Adrenal gland (tissue), 12 donors: ENCODE measurements around the gene CFAP20. TPM values are rescaled to one million over a fixed set of nuclear protein-coding genes. Genes with fewer than 3 reads are reported as not detected.

Experiments
- DNase-seq, 7 donors: peaks; one replicate each; pipeline ENCODE4 v3.0.0-alpha.2; 2019 to 2020
- H3K27ac ChIP-seq, 5 donors: fragments of 200-600 bp; sonication (generic) in 4 of 5; 1 replicate in 3 of 5; 2 replicates in 2 of 5; pipeline versions ENCODE4 v1.5.1 to v1.8.0; 2016 to 2020; ENCODE audit warnings: mild to moderate bottlenecking in 1 of 5
- H3K27me3 ChIP-seq: fragments of 200-600 bp; 2 replicates; pipeline ENCODE4 v1.8.0; 2021
- H3K36me3 ChIP-seq, 2 donors: fragments of 200-600 bp; replicated peaks in 1 of 2; 1 replicate in 1 of 2; 2 replicates in 1 of 2; pipeline versions ENCODE4 v1.5.1 to v1.8.0; 2018 to 2022
- H3K4me1 ChIP-seq, 2 donors: fragments of 200-600 bp; replicated peaks in 1 of 2; 1 replicate in 1 of 2; 2 replicates in 1 of 2; pipeline versions ENCODE4 v1.5.1 to v1.8.0; 2018 to 2021
- H3K4me3 ChIP-seq, 4 donors: fragments of 200-600 bp; sonication (generic) in 3 of 4; one replicate each; pipeline ENCODE4 v1.5.1; 2016 to 2018
- H3K9me3 ChIP-seq, 3 donors: fragments of 200-600 bp; sonication (generic) in 1 of 3; replicated peaks in 1 of 3; 1 replicate in 2 of 3; 2 replicates in 1 of 3; pipeline versions ENCODE4 v1.5.1 to v1.8.0; 2016 to 2021
- POLR2A ChIP-seq, 2 donors: fragments of 450-650 bp; IDR thresholded peaks; one replicate each; pipeline ENCODE4 v1.6.1; 2017; ENCODE audit warnings: antibody characterized with exemption in 2 of 2, mild to moderate bottlenecking in 2 of 2, moderate library complexity in 1 of 2
- WGBS, 4 donors: extraction: QIAGEN DNeasy Blood & Tissue Kit in 2 of 4; methylation state at CpG; one replicate each; pipeline versions ENCODE4 v1.1.5 to v1.1.7; 2013 to 2017; 5-methylcytosine and 5-hydroxymethylcytosine counted together
- intact Hi-C, 2 donors: fragments of 100-400 bp; cut with DNase I; formaldehyde crosslinking; loops; one replicate each; pipeline versions ENCODE4 v1.14.1 to v1.15.0; 2022 to 2023
- polyA plus RNA-seq, 3 donors: library from polyadenylated mRNA; stranded (reverse); fragments of 200-250 nt in 2 of 3; fragments of 350-450 nt in 1 of 3; fragmentation: Illumina TruSeq in 1 of 3; extraction: RNeasy Lipid Tissue Mini Kit (QIAGEN cat#74804) in 1 of 3; gene quantifications; one replicate each; pipeline ENCODE4 v1.2.3, GENCODE V29; 2013 to 2014
- total RNA-seq, 9 donors: library from RNA; depleted of rRNA in 4 of 9; stranded (reverse); fragments of >200 nt in 4 of 9; fragments of 120-200 nt in 1 of 9; fragmentation: NEBNext Ultra II Directional in 1 of 9; extraction: Animal tissue kit (Norgen Biotek cat#: 25700) in 1 of 9; gene quantifications; one replicate each; pipeline versions ENCODE4 v1.1.0 to v1.2.4, GENCODE V29; 2013 to 2023
- TF ChIP-seq, protein P1 (sequence below), 6 experiments: fragments of 450-650 bp in 4 of 6; fragments of 200-600 bp in 2 of 6; sonication (generic) in 1 of 6; IDR thresholded peaks; 1 replicate in 5 of 6; 2 replicates in 1 of 6; pipeline versions ENCODE4 v1.5.1 to v1.8.0; 2016 to 2021; ENCODE audit warnings: antibody characterized with exemption in 6 of 6, mild to moderate bottlenecking in 2 of 6, moderate library complexity in 1 of 6
- donor health status: healthy with polysubstance abuse.
- donor health status: Bipolar disorder and iron deficiency.
- donor health status: DM: yes; HTN: yes; CAD: no.
- donor health status: DM: no; HTN: no; CAD: no.
- donor health status: DM: no; HTN: no; CAD: no.
- donor health status: DM: yes; HTN: yes; CAD: no.

The CFAP20 gene
- total and polyA plus RNA-seq, 12 donors = 17.1 to 73.3 (median 33.4) TPM

DNA sequence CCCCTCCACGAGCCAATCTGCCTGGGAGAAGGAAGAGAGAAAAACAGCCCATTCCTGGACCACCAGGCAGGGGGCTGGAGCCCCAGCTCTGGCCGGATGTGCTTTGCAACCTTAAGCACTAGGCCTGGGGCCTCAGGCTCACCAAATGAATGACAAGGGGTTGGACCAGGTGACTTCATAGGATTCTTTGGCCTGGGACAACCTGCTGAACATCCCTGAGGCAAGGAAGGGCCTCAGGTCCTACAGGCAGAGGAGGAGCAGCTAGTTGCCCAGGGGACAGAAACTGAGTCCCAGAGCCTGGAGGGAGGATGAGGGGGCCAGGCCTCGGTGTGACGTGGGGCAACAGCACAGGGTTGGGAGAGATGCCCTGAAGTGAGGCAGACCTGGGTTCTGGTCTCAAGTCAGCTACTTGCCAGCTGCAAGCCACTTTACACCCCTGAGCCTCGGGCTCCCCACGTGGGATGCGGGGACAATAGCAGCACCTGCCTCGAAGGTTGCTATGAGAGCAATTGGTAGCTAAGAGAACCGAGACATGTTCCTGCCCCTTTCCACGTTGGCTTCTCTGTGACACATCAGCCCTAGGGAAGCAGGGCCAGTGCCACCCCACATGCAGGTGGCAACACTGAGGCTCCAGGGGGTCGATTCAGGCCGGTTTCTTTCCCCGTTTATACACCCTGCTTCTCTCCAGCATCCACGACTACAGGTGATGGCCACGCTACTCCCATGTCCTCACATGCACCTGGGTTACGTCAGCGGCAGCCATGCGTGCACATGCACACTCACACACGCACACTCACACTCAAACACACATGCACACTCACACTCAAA, 42.6 kb downstream of the CFAP20 start:
- intact Hi-C loops = no loop called here
- Histone ChIP-seq H3K27me3 (no peaks in the 10 kb centered on the region), H3K4me1 (no peaks in the 10 kb centered on the region), H3K36me3 (no peaks in the 10 kb centered on the region), H3K27ac (no peak overlapping the region), H3K9me3 (no peaks in the 10 kb centered on the region), H3K4me3 (no peak overlapping the region)
- 79 to 86% (median 82%) methylated on average over 16 to 19 of the region's 19 CpGs for WGBS, 4 donors
- no peak for TF ChIP-seq POLR2A (IDR thresholded peaks at IDR 0.05)
- TF ChIP-seq, protein P1, sequence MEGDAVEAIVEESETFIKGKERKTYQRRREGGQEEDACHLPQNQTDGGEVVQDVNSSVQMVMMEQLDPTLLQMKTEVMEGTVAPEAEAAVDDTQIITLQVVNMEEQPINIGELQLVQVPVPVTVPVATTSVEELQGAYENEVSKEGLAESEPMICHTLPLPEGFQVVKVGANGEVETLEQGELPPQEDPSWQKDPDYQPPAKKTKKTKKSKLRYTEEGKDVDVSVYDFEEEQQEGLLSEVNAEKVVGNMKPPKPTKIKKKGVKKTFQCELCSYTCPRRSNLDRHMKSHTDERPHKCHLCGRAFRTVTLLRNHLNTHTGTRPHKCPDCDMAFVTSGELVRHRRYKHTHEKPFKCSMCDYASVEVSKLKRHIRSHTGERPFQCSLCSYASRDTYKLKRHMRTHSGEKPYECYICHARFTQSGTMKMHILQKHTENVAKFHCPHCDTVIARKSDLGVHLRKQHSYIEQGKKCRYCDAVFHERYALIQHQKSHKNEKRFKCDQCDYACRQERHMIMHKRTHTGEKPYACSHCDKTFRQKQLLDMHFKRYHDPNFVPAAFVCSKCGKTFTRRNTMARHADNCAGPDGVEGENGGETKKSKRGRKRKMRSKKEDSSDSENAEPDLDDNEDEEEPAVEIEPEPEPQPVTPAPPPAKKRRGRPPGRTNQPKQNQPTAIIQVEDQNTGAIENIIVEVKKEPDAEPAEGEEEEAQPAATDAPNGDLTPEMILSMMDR (IDR thresholded peaks at IDR 0.05) = no peak
- no peak for DNase-seq

DNA sequence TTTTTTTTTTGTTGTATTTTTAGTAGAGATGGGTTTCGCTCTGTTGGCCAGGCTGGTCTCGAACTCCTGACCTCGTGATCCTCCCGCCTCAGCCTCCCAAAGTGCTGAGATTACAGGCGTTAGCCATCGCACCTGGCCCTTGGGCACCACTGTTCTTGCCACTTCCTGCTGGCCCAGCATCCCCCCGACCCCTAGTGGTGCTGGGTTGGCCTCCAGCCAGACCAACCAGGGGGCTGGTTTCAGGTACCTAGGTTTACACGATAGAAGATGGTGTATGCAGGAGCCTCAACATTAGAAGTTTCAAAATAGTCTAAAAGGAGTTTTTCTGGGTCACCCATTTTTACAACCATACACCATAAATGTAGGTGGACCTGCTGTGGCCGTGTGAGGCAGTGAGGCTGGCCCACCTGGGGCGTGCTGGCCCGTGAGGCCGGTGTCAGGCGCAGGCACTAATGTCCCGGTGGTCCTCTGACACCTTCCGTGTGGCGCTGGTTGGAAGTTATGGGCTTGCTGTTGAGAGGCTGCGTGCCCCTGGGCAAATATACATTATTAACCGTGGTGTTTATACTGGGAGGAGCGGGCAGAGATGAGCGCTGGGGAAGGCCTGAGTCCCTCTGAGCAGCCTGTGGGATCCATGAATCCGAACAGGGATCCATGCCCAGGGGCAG, 43.5 kb downstream of the CFAP20 start:
- 76 to 86% (median 82%) methylated on average over 13 to 21 of the region's 21 CpGs for WGBS, 4 donors
- TF ChIP-seq, protein P1 (IDR thresholded peaks at IDR 0.05) = no peak
- no peak for TF ChIP-seq POLR2A (IDR thresholded peaks at IDR 0.05)
- no peaks in the 10 kb centered on the region for H3K27me3 ChIP-seq
- H3K4me3 ChIP-seq = no peak overlapping the region
- no peaks in the 10 kb centered on the region for H3K9me3 ChIP-seq
- intact Hi-C loops = no loop called here
- no peaks in the 10 kb centered on the region for H3K4me1 ChIP-seq
- H3K36me3 ChIP-seq = no peaks in the 10 kb centered on the region
- H3K27ac ChIP-seq = no peak overlapping the region
- no peak for DNase-seq

- H3K4me1 ChIP-seq = no peaks in the 10 kb centered on the region
- 85 to 90% (median 89%) methylated on average over 5 to 11 of the region's 11 CpGs for WGBS, 4 donors
- no peak overlapping the region for H3K27ac ChIP-seq
- no peak for DNase-seq
- intact Hi-C loops = no loop called here
- no peaks in the 10 kb centered on the region for H3K36me3 ChIP-seq
- H3K27me3 ChIP-seq = no peaks in the 10 kb centered on the region
- no peak overlapping the region for H3K4me3 ChIP-seq
- H3K9me3 ChIP-seq = no peaks in the 10 kb centered on the region
- no peak for TF ChIP-seq POLR2A (IDR thresholded peaks at IDR 0.05)
- TF ChIP-seq, protein P1 (IDR thresholded peaks at IDR 0.05) = no peak
These were observed 44.0 kb downstream of the CFAP20 start for GRCh38 chr16:58085171-58085570.

DNA sequence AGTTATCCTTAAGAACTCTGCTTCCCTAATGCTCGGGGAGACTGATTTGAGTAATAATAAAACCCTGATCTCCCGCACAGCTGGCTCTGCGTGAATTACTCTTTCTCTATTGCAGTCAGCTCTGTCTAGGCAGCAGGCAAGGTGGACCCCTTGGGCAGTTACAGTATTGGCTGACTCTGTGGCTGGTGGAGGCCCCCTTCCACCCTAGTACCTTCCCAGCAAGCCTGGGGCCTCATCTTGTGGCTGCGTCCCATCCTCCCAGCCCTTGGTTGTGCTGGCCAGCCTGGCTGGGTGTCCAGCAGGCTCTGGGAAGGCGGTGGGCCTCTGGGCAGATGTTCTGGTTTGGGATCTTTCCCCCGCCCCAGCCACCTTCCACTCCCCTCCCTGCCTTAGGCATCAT, 44.5 kb downstream of the CFAP20 start:
- DNase-seq = no peak

More for the DNA sequence above, 44.5 kb downstream of the CFAP20 start:
- Histone ChIP-seq H3K4me1 (no peaks in the 10 kb centered on the region), H3K27ac (no peak overlapping the region), H3K9me3 (no peaks in the 10 kb centered on the region), H3K27me3 (no peaks in the 10 kb centered on the region), H3K36me3 (no peaks in the 10 kb centered on the region), H3K4me3 (no peak overlapping the region)
- 82 to 90% (median 86%) methylated on average over 3 to 6 of the region's 6 CpGs for WGBS, 4 donors
- intact Hi-C loops = no loop called here
- TF ChIP-seq POLR2A (IDR thresholded peaks at IDR 0.05) = no peak
- TF ChIP-seq, protein P1 (IDR thresholded peaks at IDR 0.05) = no peak
